Stimulated activated CD4-positive, alpha-beta T cell treated with anti-CD3 and anti-CD28 coated beads, TNF-alpha, amount 100 ng/mL, for 1 hour (primary cell): Measurements from ENCODE around the gene GJA3.
"Not testable (repeated sequence)": the region's sequence is repeated elsewhere in the genome, so short reads cannot be mapped to it uniquely, and the experiment has no call there.

ENCODE experiments used
- DNase-seq, 3 donors: peaks; one replicate each; pipeline ENCODE4 v3.0.0-alpha.2; 2020; ENCODE audit warnings: low read depth in 3 of 3, low spot score in 1 of 3

Gene GJA3

GRCh38 chr13:20182231-20182846 lies 21.5 kb upstream of the GJA3 start:
- DNase-seq: peak in 1 of 3 donors; percentile 17

GRCh38 chr13:20181188-20181587 lies 20.3 kb upstream of the GJA3 start:
- DNase-seq: no peak

GRCh38 chr13:20178156-20178555 lies 17.3 kb upstream of the GJA3 start:
- no peak for DNase-seq

GRCh38 chr13:20177049-20177831 lies 16.4 kb upstream of the GJA3 start:
- DNase-seq: no peak

GRCh38 chr13:20175907-20176652 lies 15.2 kb upstream of the GJA3 start:
- DNase-seq: no peak

- DNase-seq: no peak
Observed at GRCh38 chr13:20175406-20175794, 14.5 kb upstream of the GJA3 start.

- DNase-seq: peak in 2 of 3 donors; percentile 24 to 54
Observed at GRCh38 chr13:20174656-20175405, 14.0 kb upstream of the GJA3 start.

- DNase-seq: no peak
Observed at GRCh38 chr13:20173116-20173746, 12.4 kb upstream of the GJA3 start.

GRCh38 chr13:20171364-20171763 lies 10.5 kb upstream of the GJA3 start:
- no peak for DNase-seq

- no peak for DNase-seq
Observed at GRCh38 chr13:20170921-20171320, 10.1 kb upstream of the GJA3 start.

GRCh38 chr13:20168396-20168795 lies 7.5 kb upstream of the GJA3 start:
- DNase-seq: no peak

GRCh38 chr13:20165417-20166257 lies 4.8 kb upstream of the GJA3 start:
- DNase-seq: no peak

GRCh38 chr13:20161951-20162300 lies 1.1 kb upstream of the GJA3 start:
- no peak for DNase-seq

- DNase-seq: peak in 2 of 3 donors; percentile 9 to 38
Observed at GRCh38 chr13:20161275-20161950, 561 bp upstream of the GJA3 start.

GRCh38 chr13:20159646-20160305 lies 1.1 kb downstream of the GJA3 start:
- DNase-seq: no peak

GRCh38 chr13:20157151-20157796 lies 3.6 kb downstream of the GJA3 start:
- no peak for DNase-seq

- no peak for DNase-seq
Observed at GRCh38 chr13:20156702-20157101, 4.2 kb downstream of the GJA3 start.

GRCh38 chr13:20153290-20153689 lies 7.6 kb downstream of the GJA3 start:
- DNase-seq: not testable (repeated sequence)
